Erythroblast (primary cell): ENCODE measurements around the gene C1orf105.

ENCODE experiments used
- GATA1 ChIP-seq: IDR thresholded peaks from 2 replicates; pipeline ENCODE4 v1.6.1; 2011; ENCODE audit warnings: low read depth, mild to moderate bottlenecking, control low read depth, low read length, moderate library complexity
- POLR2A ChIP-seq: IDR thresholded peaks from 2 replicates; pipeline ENCODE4 v1.6.1; 2011; ENCODE audit warnings: mild to moderate bottlenecking, low read length

- TF ChIP-seq POLR2A = no peak
- TF ChIP-seq GATA1 = no peak
Measured at GRCh38 chr1:172423336-172423735, 2.9 kb downstream of the C1orf105 start.
